OCI-LY7 (cell line): ENCODE results near the gene CDADC1. TPM values are rescaled to one million over a fixed set of nuclear protein-coding genes. Genes with fewer than 3 reads are reported as not detected.

ENCODE experiments used
- BruUV-seq: library from RNA; stranded (reverse); fragments of 400-500 nt; replicated peaks from 2 replicates; lab custom pipeline; 2021; lab: Mats Ljungman, UMichigan
- CTCF ChIA-PET: fragments of 300-600 bp; sonication (Branson Sonifier 250); formaldehyde crosslinking; loops from one replicate; lab custom pipeline; 2022; ENCODE audit warnings: antibody characterized with exemption; ENCODE audit not compliant: unreplicated experiment; lab: Charles Lee
- POLR2A ChIA-PET: fragments of 300-600 bp; sonication (Branson Sonifier 250); formaldehyde crosslinking; loops from one replicate; lab custom pipeline; 2022; ENCODE audit warnings: antibody characterized with exemption; lab: Charles Lee
- DNase-seq: peaks from one replicate; pipeline ENCODE4 v3.0.0-alpha.2; 2015; ENCODE audit warnings: low spot score
- H2AFZ ChIP-seq: fragments of 200-600 bp; sonication (generic), shearing (Covaris generic); 2 replicates; pipeline ENCODE4 v1.6.1; 2014; ENCODE audit warnings: mild to moderate bottlenecking, antibody characterized with exemption, low read length, moderate library complexity
- H3K27ac ChIP-seq: fragments of 200-600 bp; sonication (generic); 2 replicates; pipeline ENCODE4 v1.5.1; 2014; ENCODE audit warnings: mixed run types, low read depth, mild to moderate bottlenecking, moderate library complexity, low read length, inconsistent platforms; ENCODE audit not compliant: poor library complexity, severe bottlenecking
- H3K36me3 ChIP-seq: fragments of 200-600 bp; sonication (generic); 2 replicates; pipeline ENCODE4 v1.6.1; 2014; ENCODE audit warnings: mild to moderate bottlenecking, antibody characterized with exemption, low read length, moderate library complexity, mixed read lengths; ENCODE audit not compliant: insufficient read depth
- H3K4me1 ChIP-seq: fragments of 200-600 bp; sonication (generic); 2 replicates; pipeline ENCODE4 v1.5.1; 2014; ENCODE audit warnings: mild to moderate bottlenecking, low read length; ENCODE audit not compliant: insufficient read depth, poor library complexity, severe bottlenecking
- H3K4me2 ChIP-seq: fragments of 200-600 bp; sonication (generic); 2 replicates; pipeline ENCODE4 v1.6.1; 2014; ENCODE audit warnings: mild to moderate bottlenecking, low read length
- H3K4me3 ChIP-seq: fragments of 200-600 bp; sonication (generic); 2 replicates; pipeline ENCODE4 v1.5.1; 2014; ENCODE audit warnings: mild to moderate bottlenecking, low read depth, low read length; ENCODE audit not compliant: poor library complexity, severe bottlenecking
- H3K79me2 ChIP-seq: fragments of 200-600 bp; sonication (generic); 2 replicates; pipeline ENCODE4 v1.6.1; 2016; ENCODE audit warnings: low read depth, mild to moderate bottlenecking, low read length, moderate library complexity, mixed read lengths; ENCODE audit not compliant: insufficient read depth
- H3K9me2 ChIP-seq: fragments of 200-600 bp; sonication (generic); 2 replicates; pipeline ENCODE4 v1.6.1; 2016; ENCODE audit warnings: mild to moderate bottlenecking, low read length, mixed read lengths; ENCODE audit not compliant: insufficient read depth
- H3K9me3 ChIP-seq: fragments of 200-600 bp; sonication (generic); 2 replicates; pipeline ENCODE4 v1.6.1; 2014; ENCODE audit warnings: mild to moderate bottlenecking, mixed run types, low read length, mixed read lengths
- H4K20me1 ChIP-seq: fragments of 200-600 bp; sonication (generic); 2 replicates; pipeline ENCODE4 v1.6.1; 2014; ENCODE audit warnings: mild to moderate bottlenecking, antibody characterized with exemption, low read length, moderate library complexity, mixed read lengths; ENCODE audit not compliant: insufficient read depth
- CTCF ChIP-seq: fragments of 200-600 bp; sonication (generic); conservative IDR thresholded peaks from 2 replicates; pipeline ENCODE4 v1.5.1; 2014; ENCODE audit warnings: mild to moderate bottlenecking, antibody characterized with exemption, low read length, moderate library complexity, mixed read lengths
- EZH2phosphoT487 ChIP-seq: fragments of 200-600 bp; sonication (generic); IDR thresholded peaks from 2 replicates; pipeline ENCODE4 v1.6.1; 2018; ENCODE audit warnings: low read depth, borderline replicate concordance, mild to moderate bottlenecking, mixed run types, antibody characterized with exemption, low read length, moderate library complexity, mixed read lengths
- intact Hi-C: fragments of 100-400 bp; cut with micrococcal nuclease; formaldehyde crosslinking; loops from one replicate; pipeline ENCODE4 v1.10.0; 2022; ENCODE audit not compliant: unreplicated experiment
- total RNA-seq, 2 experiments: library from RNA; depleted of rRNA in 1 of 2; stranded (reverse); fragments of >200 nt in 1 of 2; shearing (Covaris generic) in 1 of 2; gene quantifications; 2 replicates each; pipeline ENCODE4 v1.2.3, GENCODE V29; 2014 to 2022

CDADC1 gene
- total RNA-seq, 2 experiments from 2014 or later, result 9.1 to 12.5 TPM

DNA sequence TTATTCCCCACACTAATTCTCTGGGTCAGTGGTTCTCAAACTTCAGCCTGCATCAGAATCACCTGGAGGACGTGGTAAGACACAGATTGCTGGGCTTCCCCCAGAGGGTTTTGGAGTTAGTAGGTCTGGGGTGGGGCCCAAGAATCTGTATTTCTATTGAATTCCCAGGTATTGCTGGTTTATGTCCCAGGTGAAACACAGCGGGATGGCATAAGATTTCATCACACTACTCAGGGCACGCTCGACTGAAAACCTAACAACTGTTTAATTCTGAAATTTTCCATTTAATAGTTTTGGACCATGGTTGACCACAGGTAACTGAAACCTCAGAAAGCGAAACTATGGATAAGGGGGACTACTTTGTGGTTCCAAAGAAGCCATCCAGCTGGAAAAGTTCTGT lies 21.1 kb upstream of the CDADC1 start:
- ChIA-PET POLR2A (interaction anchor here (0.6 to 0.7 kb wide), 2 partner anchors 151 to 347 kb away, joined by 3 to 9 read pairs; no protein-coding TSS in a partner anchor), CTCF (no interaction called here)
- H4K20me1 ChIP-seq, result no peaks in the 10 kb centered on the region
- H3K79me2 ChIP-seq, result no peaks in the 10 kb centered on the region
- H3K4me3 ChIP-seq, result no peak overlapping the region
- intact Hi-C loops, result no loop called here
- no peak overlapping the region for H3K27ac ChIP-seq
- no peaks in the 10 kb centered on the region for H3K9me2 ChIP-seq
- BruUV-seq, result no TSS peak
- H2AFZ ChIP-seq, result no peak overlapping the region
- H3K4me1 ChIP-seq, result no peaks in the 10 kb centered on the region
- H3K36me3 ChIP-seq, result no peaks in the 10 kb centered on the region
- no peak overlapping the region for H3K4me2 ChIP-seq
- TF ChIP-seq EZH2phosphoT487, result no peak
- TF ChIP-seq CTCF, result no peak
- DNase-seq, result no peak
- no peaks in the 10 kb centered on the region for H3K9me3 ChIP-seq

DNA sequence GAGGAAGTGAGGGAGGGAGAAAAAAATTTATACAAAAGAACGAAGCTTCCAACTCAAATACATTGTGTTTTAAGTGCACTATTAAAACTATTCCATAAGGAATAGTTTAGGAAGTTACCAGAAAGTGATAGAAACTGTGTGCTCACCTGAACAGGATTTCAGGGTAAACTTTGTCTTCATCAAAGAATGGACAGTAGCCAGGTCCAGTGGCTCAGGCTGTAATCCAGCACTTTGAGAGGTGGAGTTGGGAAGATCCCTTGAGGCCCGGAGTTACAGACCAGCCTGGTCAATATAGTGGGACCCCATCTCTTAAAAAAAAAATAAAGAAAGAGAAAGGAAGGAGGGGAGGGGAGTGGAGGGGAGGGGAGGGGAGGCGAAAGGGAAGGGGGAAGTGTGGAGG lies 13.0 kb upstream of the CDADC1 start:
- ChIA-PET POLR2A (interaction anchor here (0.6 kb wide), 2 partner anchors 272 to 538 kb away, joined by 3 to 4 read pairs; no protein-coding TSS in a partner anchor), CTCF (no interaction called here)
- Histone ChIP-seq H3K79me2 (no peaks in the 10 kb centered on the region), H4K20me1 (no peaks in the 10 kb centered on the region), H3K4me1 (peaks cover 7% of the 10 kb centered on the region), H3K4me3 (no peak overlapping the region), H3K4me2 (no peak overlapping the region), H3K9me2 (no peaks in the 10 kb centered on the region), H3K27ac (no peak overlapping the region), H2AFZ (no peak overlapping the region), H3K9me3 (no peaks in the 10 kb centered on the region), H3K36me3 (no peaks in the 10 kb centered on the region)
- no peak for DNase-seq
- intact Hi-C loops, result no loop called here
- no TSS peak for BruUV-seq
- TF ChIP-seq CTCF (no peak), EZH2phosphoT487 (no peak)

DNA sequence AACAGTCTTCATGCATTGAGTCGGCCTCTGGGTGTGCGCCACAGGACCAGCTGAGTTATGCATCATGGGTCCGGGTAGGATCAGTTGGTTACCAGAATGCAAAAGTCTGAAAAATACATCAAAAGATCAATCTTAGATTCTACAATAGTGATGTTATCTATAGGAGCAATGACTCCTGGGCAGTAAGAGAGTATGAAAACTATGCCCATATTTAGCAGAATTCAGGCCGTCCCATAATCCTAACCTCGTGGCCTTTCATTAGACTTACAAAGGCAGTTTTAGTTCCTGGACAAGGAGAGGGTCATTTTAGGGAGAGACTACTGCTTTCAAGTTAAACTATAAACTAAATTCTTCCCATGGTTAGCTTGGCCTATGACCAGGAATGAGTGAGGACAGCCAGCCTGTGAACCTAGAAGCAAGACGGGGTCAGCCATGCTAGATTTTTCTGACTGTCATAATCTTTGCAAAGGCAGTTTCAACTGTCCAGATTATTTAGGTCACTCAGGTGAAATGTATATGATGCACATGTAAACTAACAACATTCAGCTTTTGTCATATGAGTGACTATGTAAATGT lies 11.8 kb upstream of the CDADC1 start:
- no peaks in the 10 kb centered on the region for H3K9me2 ChIP-seq
- ChIA-PET CTCF (no interaction called here), POLR2A (interaction anchor here (0.6 to 0.7 kb wide), 2 partner anchors 12 to 25 kb away, joined by 3 to 4 read pairs; partner anchors contain the start of gene CDADC1)
- H3K27ac ChIP-seq, result no peak overlapping the region
- H3K4me1 ChIP-seq, result peaks cover 7% of the 10 kb centered on the region
- no peaks in the 10 kb centered on the region for H3K79me2 ChIP-seq
- H4K20me1 ChIP-seq, result no peaks in the 10 kb centered on the region
- H3K9me3 ChIP-seq, result no peaks in the 10 kb centered on the region
- no peaks in the 10 kb centered on the region for H3K36me3 ChIP-seq
- BruUV-seq, result no TSS peak
- H2AFZ ChIP-seq, result no peak overlapping the region
- TF ChIP-seq EZH2phosphoT487, result no peak
- no peak for TF ChIP-seq CTCF
- H3K4me3 ChIP-seq, result no peak overlapping the region
- no peak for DNase-seq
- intact Hi-C loops, result no loop called here
- H3K4me2 ChIP-seq, result no peak overlapping the region
